ENCODE results near the gene EIF4EBP3. TPM values are rescaled to one million over a fixed set of nuclear protein-coding genes. Genes with fewer than 3 reads are reported as not detected.
A peak's percentile ranks its signal among the peaks of the same experiment; 100 is the strongest.
"Not testable (repeated sequence)": the region's sequence is repeated elsewhere in the genome, so short reads cannot be mapped to it uniquely, and the experiment has no call there.

Gene EIF4EBP3
- total RNA-seq, 1 donor from 2014 or later = 21.4 TPM

- no peaks in the 10 kb centered on the region for H3K36me3 ChIP-seq
- H3K4me3 ChIP-seq = no peak overlapping the region
- H3K27me3 ChIP-seq = no peaks in the 10 kb centered on the region
- H3K27ac ChIP-seq = no peak overlapping the region
- DNase-seq (no peak), ATAC-seq (no peak)
- TF ChIP-seq, protein P1, sequence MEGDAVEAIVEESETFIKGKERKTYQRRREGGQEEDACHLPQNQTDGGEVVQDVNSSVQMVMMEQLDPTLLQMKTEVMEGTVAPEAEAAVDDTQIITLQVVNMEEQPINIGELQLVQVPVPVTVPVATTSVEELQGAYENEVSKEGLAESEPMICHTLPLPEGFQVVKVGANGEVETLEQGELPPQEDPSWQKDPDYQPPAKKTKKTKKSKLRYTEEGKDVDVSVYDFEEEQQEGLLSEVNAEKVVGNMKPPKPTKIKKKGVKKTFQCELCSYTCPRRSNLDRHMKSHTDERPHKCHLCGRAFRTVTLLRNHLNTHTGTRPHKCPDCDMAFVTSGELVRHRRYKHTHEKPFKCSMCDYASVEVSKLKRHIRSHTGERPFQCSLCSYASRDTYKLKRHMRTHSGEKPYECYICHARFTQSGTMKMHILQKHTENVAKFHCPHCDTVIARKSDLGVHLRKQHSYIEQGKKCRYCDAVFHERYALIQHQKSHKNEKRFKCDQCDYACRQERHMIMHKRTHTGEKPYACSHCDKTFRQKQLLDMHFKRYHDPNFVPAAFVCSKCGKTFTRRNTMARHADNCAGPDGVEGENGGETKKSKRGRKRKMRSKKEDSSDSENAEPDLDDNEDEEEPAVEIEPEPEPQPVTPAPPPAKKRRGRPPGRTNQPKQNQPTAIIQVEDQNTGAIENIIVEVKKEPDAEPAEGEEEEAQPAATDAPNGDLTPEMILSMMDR (IDR thresholded peaks at IDR 0.05) = no peak
- peaks cover 17% of the 10 kb centered on the region for H3K4me1 ChIP-seq
- intact Hi-C loops (cut with DNase I) = no loop called here
- no peaks in the 10 kb centered on the region for H3K9me3 ChIP-seq
These were observed 40.0 kb downstream of the EIF4EBP3 start for GRCh38 chr5:140587495-140587894.

DNA sequence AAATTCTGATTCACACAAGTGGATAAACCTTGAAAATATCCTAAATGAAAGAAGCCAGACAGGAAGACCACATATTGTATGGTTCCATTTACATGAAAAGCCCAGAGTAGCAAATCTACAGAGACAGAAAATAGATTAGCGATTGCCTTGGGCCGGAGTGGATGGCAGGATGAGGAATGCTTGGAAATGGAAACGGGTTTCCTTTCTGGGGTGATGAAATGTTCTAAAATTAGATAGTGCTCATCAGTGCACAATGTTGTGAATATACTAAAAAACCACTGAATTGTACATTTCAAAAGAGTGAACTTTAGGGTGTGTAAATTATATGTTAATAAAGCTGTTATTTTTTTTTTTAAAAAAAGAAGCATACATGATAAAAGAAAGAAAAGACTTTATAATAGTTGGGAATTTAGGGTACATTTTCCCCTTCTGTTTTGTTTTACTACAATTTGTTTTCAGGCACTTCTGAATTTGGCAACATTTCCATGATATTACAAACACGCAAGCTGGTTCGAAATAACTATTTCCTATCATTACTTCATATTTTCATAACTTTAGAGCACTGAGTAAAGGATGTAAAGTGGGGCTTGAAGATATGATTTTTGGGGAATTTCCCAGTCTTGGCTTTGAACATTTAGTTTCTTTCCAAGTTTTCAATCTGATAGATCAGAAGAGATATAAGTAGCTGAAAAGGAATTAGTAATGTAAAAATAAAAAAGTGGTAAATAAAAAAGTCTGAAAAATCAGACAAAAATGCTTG lies 41.0 kb downstream of the EIF4EBP3 start:
- Histone ChIP-seq H3K27ac (peak overlapping the region; percentile 62), H3K9me3 (no peaks in the 10 kb centered on the region), H3K4me3 (no peak overlapping the region), H3K27me3 (no peaks in the 10 kb centered on the region), H3K4me1 (peaks cover 17% of the 10 kb centered on the region), H3K36me3 (no peaks in the 10 kb centered on the region)
- DNase-seq = no peak
- TF ChIP-seq, protein P1 (IDR thresholded peaks at IDR 0.05) = no peak
- no peak for ATAC-seq
- intact Hi-C loops (cut with DNase I) = no loop called here

GRCh38 chr5:140590861-140591260 lies 43.4 kb downstream of the EIF4EBP3 start:
- intact Hi-C loops (cut with DNase I) = no loop called here
- no peak for DNase-seq
- Histone ChIP-seq H3K27ac (no peak overlapping the region), H3K4me3 (no peak overlapping the region), H3K36me3 (no peaks in the 10 kb centered on the region), H3K9me3 (no peaks in the 10 kb centered on the region), H3K4me1 (peaks cover 27% of the 10 kb centered on the region), H3K27me3 (no peaks in the 10 kb centered on the region)
- TF ChIP-seq, protein P1 (IDR thresholded peaks at IDR 0.05) = no peak
- ATAC-seq = no peak

GRCh38 chr5:140591747-140592372 lies 44.4 kb downstream of the EIF4EBP3 start:
- TF ChIP-seq, protein P1 (IDR thresholded peaks at IDR 0.05) = no peak
- Histone ChIP-seq H3K27ac (no peak overlapping the region), H3K4me3 (no peak overlapping the region)

DNA sequence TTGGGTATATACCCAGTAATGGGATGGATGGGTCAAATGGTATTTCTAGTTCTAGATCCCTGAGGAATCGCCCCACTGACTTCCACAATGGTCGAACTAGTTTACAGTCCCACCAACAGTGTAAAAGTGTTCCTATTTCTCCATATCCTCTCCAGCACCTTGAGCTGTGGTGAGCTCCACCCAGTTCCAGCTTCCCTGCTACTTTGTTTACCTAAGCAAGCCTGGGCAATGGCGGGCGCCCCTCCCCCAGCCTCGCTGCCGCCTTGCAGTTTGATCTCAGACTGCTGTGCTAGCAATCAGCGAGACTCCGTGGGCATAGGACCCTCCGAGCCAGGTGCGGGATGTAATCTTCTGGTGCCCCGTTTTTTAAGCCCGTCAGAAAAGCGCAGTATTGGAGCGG lies 45.6 kb downstream of the EIF4EBP3 start:
- H3K27me3 ChIP-seq; H3K9me3 ChIP-seq; H3K27ac ChIP-seq; H3K4me3 ChIP-seq; intact Hi-C loops (cut with DNase I); H3K36me3 ChIP-seq; DNase-seq; ATAC-seq: not testable (repeated sequence)
- H3K4me1 ChIP-seq = peaks cover 37% of the 10 kb centered on the region

More at GRCh38 chr5:140591747-140592372, 44.4 kb downstream of the EIF4EBP3 start:
- DNase-seq (no peak), ATAC-seq (peak; percentile 53)
- Histone ChIP-seq H3K27me3 (no peaks in the 10 kb centered on the region), H3K4me1 (peaks cover 37% of the 10 kb centered on the region), H3K9me3 (no peaks in the 10 kb centered on the region), H3K36me3 (no peaks in the 10 kb centered on the region)
- intact Hi-C loops (cut with DNase I) = no loop called here

DNA sequence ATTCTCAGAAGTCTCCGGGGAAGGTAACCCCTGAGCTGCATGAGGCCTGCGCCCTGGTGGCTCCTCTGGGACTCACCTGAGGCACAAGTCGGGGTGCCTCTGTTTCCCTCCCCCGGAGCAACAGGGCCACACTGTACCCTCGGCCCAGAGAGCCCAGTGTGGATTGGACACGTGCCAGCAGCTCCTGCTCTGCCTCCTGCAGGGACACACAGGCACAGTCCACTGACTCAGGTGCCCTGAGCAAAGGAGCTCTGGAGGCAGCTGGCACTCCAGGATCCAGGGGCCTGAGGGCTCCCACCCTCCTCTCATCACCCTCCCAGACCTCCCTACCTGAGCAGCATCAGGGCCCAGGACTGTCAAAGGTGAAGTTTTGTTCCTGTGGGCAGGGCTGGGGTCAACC lies 46.7 kb downstream of the EIF4EBP3 start:
- TF ChIP-seq, protein P1 (IDR thresholded peaks at IDR 0.05) = no peak
- H3K4me3 ChIP-seq = no peak overlapping the region
- no peaks in the 10 kb centered on the region for H3K36me3 ChIP-seq
- H3K27ac ChIP-seq = no peak overlapping the region
- intact Hi-C loops (cut with DNase I) = no loop called here
- H3K27me3 ChIP-seq = no peaks in the 10 kb centered on the region
- DNase-seq = peak; percentile 64
- no peak for ATAC-seq
- peaks cover 27% of the 10 kb centered on the region for H3K4me1 ChIP-seq
- H3K9me3 ChIP-seq = no peaks in the 10 kb centered on the region
